NCI-H2196 (cell line): ENCODE measurements around the gene CDC42BPB.

Experiments
- DNase-seq: peaks from one replicate; lab custom pipeline; 2025; ENCODE audit not compliant: unreplicated experiment; lab: John Stamatoyannopoulos, UW

Gene CDC42BPB

DNA sequence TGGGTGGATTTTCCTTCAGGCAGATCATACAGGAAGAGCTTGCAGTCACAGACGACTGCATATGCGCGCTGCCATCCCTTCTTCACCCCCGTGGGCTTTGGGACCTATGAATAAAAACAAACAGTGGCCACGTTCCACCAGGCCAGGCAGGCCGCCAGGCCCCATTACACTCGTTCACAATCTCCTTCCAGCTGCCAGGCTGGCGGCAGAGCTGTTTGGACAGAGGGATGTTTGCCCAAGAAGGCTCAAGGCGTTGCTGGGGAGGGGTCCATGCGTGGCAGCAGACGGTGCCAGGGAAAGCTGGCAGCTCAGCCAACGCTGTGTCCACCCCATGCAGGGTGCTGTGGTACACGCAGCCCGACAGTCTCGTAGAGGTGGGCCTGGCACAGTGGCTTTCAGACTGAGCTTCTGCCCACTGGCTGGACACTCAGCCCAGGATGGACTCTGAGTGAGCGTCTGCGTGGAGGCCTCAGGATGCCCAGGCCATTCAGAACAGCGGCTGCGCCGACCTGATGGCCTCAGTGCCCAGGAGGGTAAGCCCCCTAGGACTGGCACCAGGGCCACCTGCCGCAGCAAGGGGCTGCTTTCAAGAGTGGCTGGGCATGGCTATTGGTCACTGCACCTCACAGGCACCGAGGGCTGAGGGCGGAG is 107.4 kb downstream of the CDC42BPB start:
- DNase-seq = peak; percentile 43

DNA sequence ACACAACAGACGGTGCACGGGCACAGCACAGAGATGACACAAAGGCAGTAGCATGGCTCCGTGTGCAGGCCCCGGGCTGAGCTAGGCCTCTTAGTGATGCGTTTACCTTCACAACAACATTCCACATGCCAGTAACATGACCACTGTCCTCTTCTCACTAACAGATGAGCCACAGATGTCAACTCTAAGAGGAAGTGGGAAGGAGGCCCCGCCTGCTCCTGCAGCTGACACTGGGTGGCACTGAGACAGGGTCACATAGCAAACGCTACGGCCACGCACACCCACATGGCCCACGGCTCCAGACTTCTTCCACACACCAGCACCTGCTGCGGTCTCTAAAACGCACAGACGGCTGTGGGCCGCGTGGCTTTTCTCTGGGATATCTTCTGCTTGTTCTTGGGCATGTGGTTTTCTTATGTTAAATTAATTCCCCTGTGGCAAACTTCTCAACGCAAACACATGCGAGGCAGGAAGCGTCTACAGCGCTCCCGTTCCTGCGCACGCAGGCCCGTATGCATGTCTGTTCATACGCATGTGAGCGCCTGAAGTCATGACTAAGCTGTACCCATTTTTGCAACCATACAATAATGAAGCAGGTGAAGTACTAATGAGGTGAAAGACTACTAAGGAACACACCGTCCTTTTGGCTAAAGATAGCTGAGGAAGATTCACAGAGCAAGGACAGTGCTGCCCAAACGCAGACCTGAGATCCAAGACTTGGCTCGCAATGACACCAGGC is 108.1 kb downstream of the CDC42BPB start:
- no peak for DNase-seq

DNA sequence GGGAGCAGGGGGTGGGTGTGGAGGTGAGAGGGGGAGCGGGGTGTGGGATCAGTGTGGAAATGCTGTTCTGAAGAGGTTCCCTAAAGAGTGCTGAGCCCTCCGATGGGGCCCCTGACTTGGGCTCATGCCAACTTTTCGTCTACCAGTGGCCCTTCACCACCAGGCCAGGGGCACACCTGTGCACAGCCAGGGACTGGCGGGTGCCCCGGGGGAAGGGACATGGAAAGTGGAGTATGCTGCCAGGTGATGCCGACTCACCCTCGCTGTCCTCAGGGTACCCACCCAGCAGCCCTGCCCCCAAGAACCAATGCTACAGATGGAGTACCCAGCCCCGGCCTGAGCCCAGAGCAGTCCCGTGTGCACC is 108.7 kb downstream of the CDC42BPB start:
- DNase-seq = no peak

DNA sequence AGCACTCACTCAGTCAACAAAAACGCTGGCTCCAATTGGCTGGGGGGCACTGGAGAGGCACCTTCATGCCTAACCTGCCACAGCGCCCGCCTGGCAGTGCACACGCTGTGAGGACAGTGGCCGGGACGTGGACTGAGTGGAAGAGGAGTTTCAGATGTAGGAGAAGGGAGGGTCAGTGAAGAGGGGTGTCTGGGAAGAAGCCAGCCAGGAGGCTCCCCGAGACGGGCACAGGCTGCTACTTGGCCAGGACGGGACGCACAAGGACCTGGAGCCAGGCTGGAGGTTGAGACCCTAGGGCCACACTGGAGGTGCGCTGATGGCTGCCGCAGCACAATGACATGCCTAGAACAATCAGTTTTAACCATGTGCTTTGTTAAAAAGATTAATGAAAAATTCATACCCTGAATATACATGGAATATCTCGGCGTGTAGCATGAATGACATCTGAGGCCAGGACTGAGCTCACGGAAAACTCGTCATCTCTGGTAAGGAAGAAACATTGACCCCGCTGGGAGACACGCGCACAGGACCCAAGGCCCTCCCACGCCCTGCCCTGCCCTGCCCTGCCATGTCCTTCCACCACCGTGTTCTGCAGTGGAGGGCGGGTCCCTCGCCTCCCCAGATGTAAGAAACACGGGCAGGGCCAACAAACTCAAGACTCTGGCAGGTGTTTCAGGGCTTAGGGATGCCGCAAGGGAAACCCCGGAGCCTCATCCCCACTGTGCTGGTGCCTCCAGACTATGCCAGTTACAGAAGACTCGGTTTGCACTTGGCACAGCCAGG is 109.8 kb downstream of the CDC42BPB start:
- DNase-seq = no peak

- DNase-seq = no peak
Observed at GRCh38 chr14:102945346-102946130, 111.8 kb downstream of the CDC42BPB start.

- no peak for DNase-seq
Observed at GRCh38 chr14:102944448-102945330, 112.7 kb downstream of the CDC42BPB start.

GRCh38 chr14:102943979-102944378 is 113.4 kb downstream of the CDC42BPB start:
- no peak for DNase-seq

GRCh38 chr14:102943454-102943853 is 113.9 kb downstream of the CDC42BPB start:
- no peak for DNase-seq

GRCh38 chr14:102942069-102942468 is 115.3 kb downstream of the CDC42BPB start:
- no peak for DNase-seq

GRCh38 chr14:102941419-102942011 is 115.8 kb downstream of the CDC42BPB start:
- DNase-seq = no peak

- no peak for DNase-seq
Observed at GRCh38 chr14:102940729-102941362, 116.5 kb downstream of the CDC42BPB start.

DNA sequence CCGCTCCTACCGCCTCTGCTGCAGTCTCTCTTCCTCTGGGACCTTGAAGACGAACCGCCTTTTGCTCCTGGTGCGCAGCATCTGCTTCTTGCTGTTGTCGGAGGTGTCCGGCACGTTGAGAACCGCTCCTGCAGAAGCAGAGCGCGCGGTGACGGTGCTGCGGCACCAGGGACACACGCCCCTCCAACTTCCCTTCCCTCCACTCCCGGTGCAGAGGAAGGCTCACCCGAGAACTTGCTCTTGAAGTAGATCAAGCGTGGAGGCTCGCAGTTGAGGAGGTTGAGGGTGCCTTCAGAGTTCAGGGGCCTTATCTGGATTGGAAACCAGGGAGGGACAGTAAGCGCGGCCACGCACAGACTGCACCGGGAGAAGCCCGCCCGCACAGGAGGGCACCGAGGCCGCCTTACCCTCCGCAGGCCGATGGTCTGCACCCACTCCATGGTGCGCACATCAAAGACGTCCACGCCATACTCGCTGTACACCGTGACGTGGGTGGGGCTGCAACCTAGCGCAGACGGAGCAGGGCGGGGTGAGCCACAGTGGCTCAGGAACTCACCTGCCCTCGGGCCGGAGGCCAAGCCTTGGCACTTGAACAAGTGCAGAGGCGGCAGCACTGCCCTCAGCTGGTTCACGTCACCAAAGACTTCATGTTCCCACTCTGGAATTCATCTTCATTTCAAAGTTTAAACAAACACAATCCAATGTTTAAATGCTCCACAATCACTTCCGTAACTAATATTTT is 117.4 kb downstream of the CDC42BPB start:
- DNase-seq = no peak

DNA sequence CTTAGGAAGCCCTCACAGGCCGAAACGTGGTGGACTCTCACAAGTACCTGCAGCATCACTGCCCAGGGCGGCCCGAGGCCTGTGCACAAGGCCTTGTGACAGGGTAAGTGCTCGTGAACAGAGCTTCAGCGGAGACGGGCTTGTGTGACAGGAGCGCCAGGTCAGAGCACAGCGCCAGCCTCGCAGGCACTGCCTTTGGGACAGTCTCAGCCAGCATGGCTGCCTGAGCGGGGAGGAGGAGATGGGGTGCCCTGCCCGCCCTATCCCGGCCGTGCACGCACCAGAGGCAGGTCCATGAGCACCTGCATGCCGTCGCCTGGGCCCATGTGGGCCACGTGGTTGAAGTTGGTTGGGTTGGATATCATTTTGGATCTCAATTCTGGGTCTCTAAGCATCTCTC is 118.0 kb downstream of the CDC42BPB start:
- DNase-seq = no peak

DNA sequence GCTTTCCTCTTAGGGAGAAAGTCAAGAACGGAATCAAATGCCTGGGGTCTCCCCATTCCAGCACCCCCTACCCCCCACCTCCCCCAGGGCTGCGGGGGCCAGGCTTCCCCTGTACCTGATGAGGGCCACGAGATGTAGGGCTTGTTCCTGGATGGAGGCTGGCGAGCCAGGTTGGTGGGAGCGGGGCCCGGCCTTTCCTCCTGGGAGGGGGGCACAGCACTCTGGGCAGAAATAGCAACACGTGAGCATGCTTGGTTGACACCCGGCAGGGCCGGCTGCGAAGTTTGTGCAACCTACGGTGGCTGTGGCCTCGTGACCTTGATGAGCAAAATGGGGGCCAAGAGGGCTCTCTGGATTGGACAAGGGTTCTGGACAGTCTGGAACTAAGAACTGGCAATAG is 119.2 kb downstream of the CDC42BPB start:
- DNase-seq = no peak

DNA sequence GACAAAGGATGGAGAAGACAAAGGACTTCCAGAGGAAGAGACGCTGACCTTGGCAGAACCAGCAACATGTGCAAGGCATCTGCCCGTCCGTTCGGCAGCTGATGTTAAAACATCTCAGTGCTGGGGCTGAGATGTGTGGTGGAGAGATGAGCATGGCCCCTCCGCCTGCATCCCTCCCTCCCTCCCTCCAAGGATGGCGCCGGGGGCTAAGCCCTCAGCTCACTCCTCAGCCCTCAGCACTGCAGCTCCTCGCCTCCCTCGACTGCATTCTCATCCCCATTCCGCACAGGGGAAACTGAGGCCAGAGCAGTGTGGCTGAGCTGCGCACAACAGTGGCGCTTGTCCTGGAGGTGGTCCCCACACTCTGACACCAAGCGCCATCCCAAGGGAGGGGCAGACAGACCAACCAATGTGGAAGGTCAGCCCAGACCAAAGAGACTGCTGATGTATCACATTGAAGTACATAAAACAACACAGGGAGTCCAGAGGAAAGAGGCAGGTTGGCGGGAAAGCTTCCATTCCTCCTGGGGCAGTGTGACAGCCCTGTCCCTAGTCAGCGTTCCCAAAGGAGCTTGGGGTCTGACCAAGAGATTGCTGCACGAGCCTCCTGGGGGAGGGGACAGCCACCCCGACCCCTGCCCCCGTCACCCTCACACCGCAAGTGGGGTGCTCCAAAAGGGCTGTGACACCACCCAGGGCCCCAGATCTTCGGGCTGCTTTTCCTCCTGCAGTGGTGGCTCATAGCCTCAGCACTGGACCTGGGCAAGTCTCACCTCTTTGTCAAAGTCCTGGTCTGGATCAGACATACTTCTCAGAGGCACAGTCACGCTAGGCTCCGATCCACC is 119.8 kb downstream of the CDC42BPB start:
- DNase-seq = no peak

GRCh38 chr14:102935756-102936155 is 121.6 kb downstream of the CDC42BPB start:
- DNase-seq = no peak

GRCh38 chr14:102933618-102934231 is 123.6 kb downstream of the CDC42BPB start:
- DNase-seq = no peak
